GM06990 (cell line): Measurements from ENCODE around the gene AUH.

Experiments used
- DNase-seq: peaks from one replicate; pipeline ENCODE4 v3.0.0-alpha.2; 2011; ENCODE audit not compliant: insufficient read length; ENCODE audit errors: extremely low read depth
- H3K27me3 ChIP-seq: replicated peaks from 2 replicates; pipeline ENCODE4 v1.6.0; 2011; ENCODE audit warnings: low read length; ENCODE audit not compliant: control insufficient read depth, insufficient read depth
- H3K36me3 ChIP-seq: 2 replicates; pipeline ENCODE4 v1.5.1; 2011; ENCODE audit warnings: low read length; ENCODE audit not compliant: control insufficient read depth, insufficient read depth
- H3K4me3 ChIP-seq: replicated peaks from 2 replicates; pipeline ENCODE4 v1.5.1; 2011; ENCODE audit warnings: low read depth, mild to moderate bottlenecking, control low read depth, low read length
- CTCF ChIP-seq: IDR thresholded peaks from 2 replicates; pipeline ENCODE4 v1.5.1; 2011; ENCODE audit warnings: low read length, control low read depth, mild to moderate bottlenecking, inconsistent platforms; ENCODE audit not compliant: insufficient read depth, poor library complexity, severe bottlenecking

Gene AUH

GRCh38 chr9:91289244-91289643 lies 72.5 kb downstream of the AUH start:
- no peak overlapping the region for H3K4me3 ChIP-seq
- no peaks in the 10 kb centered on the region for H3K36me3 ChIP-seq
- TF ChIP-seq CTCF: no peak
- no peaks in the 10 kb centered on the region for H3K27me3 ChIP-seq
- DNase-seq: no peak

GRCh38 chr9:91285729-91286353 lies 75.9 kb downstream of the AUH start:
- no peak for TF ChIP-seq CTCF
- DNase-seq: no peak
- Histone ChIP-seq H3K36me3 (no peaks in the 10 kb centered on the region), H3K4me3 (no peak overlapping the region), H3K27me3 (no peaks in the 10 kb centered on the region)

DNA sequence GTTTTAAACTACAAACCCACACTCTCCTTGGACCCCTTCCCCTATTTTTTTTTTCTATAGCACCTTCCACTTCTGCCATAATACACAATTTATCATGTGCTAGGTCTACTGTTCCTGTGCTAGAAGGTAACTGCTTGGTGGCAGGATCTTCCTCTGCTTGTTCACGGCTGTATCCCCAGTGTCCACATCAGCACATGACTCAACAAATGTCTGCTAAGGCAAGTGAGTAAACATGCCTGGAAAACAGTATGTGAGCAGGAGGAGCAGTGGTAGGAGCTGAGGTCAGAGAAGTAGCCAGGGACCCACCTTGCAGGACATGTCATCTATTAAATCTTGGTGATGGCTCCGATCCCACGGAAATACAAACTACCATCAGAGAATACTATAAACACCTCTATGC lies 79.4 kb downstream of the AUH start:
- no peak for TF ChIP-seq CTCF
- DNase-seq: no peak
- Histone ChIP-seq H3K27me3 (no peaks in the 10 kb centered on the region), H3K36me3 (no peaks in the 10 kb centered on the region), H3K4me3 (no peak overlapping the region)

GRCh38 chr9:91279296-91280204 lies 82.2 kb downstream of the AUH start:
- H3K4me3 ChIP-seq: no peak overlapping the region
- no peak for DNase-seq
- H3K27me3 ChIP-seq: no peaks in the 10 kb centered on the region
- TF ChIP-seq CTCF: no peak
- H3K36me3 ChIP-seq: no peaks in the 10 kb centered on the region

DNA sequence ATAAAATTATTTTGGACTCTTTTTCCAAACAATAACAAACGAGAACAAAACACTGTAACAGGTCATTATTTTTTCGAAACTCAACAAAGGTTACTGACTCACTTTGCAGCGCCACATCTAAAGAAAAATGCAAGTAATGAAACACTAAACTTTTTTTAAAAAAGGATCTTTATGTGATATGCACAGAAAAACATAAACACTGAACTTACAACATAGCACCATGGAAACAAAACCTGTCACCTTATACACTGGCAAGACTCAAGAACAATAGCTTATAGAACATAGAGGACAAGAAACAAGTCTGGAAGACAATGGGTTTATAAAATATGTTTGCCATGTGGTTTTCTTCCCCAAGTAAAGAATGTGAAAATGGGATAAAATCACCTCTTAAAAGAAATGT lies 85.2 kb downstream of the AUH start:
- H3K36me3 ChIP-seq: no peaks in the 10 kb centered on the region
- no peak overlapping the region for H3K4me3 ChIP-seq
- DNase-seq: no peak
- TF ChIP-seq CTCF: no peak
- no peaks in the 10 kb centered on the region for H3K27me3 ChIP-seq
